K562 (cell line): ENCODE data around the gene METTL22. TPM values are rescaled to one million over a fixed set of nuclear protein-coding genes. Genes with fewer than 3 reads are reported as not detected.
A peak's percentile ranks its signal among the peaks of the same experiment; 100 is the strongest.

Experiments used
- CBFB ChIP-seq: sonication (generic); formaldehyde crosslinking; IDR thresholded peaks from 2 replicates; pipeline ENCODE4 v1.4.0; 2020; ENCODE audit warnings: mild to moderate bottlenecking, missing genetic modification reagents
- CC2D1A ChIP-seq: fragments of 450-650 bp; IDR thresholded peaks from 2 replicates; pipeline ENCODE4 v1.6.1; 2017; ENCODE audit warnings: mild to moderate bottlenecking
- EP300 ChIP-seq: IDR thresholded peaks from 2 replicates; pipeline ENCODE4 v1.6.1; 2012; ENCODE audit warnings: low read length, improper control_type of control experiment
- FOXJ2 ChIP-seq: fragments of 200-800 bp; sonication (Bioruptor generic); IDR thresholded peaks from 2 replicates; pipeline ENCODE4 v1.6.1; 2016; ENCODE audit warnings: missing genetic modification characterization, missing compliant biosample characterization
- HMGN3 ChIP-seq: IDR thresholded peaks from 2 replicates; pipeline ENCODE4 v1.6.1; 2011; ENCODE audit warnings: borderline replicate concordance, low read depth, mild to moderate bottlenecking, mixed read lengths, low read length; ENCODE audit not compliant: insufficient read length; ENCODE audit errors: extremely low read depth
- IRF9 ChIP-seq: fragments of 450-650 bp; IDR thresholded peaks from 2 replicates; pipeline ENCODE4 v1.6.1; 2016; ENCODE audit warnings: missing biosample characterization, missing genetic modification characterization
- MTA3 ChIP-seq: fragments of 450-650 bp; formaldehyde crosslinking; IDR thresholded peaks from 2 replicates; pipeline ENCODE4 v1.6.1; 2017; ENCODE audit warnings: mild to moderate bottlenecking, borderline replicate concordance
- NR0B1 ChIP-seq: fragments of 450-650 bp; IDR thresholded peaks from one replicate; pipeline ENCODE4 v1.6.1; 2018; ENCODE audit warnings: mild to moderate bottlenecking, moderate library complexity; ENCODE audit not compliant: partially characterized antibody
- NR2F6 ChIP-seq: fragments of 450-650 bp; formaldehyde crosslinking; IDR thresholded peaks from 2 replicates; pipeline ENCODE4 v1.4.0; 2020; ENCODE audit warnings: mild to moderate bottlenecking
- SUPT5H ChIP-seq: fragments of 450-650 bp; IDR thresholded peaks from 2 replicates; pipeline ENCODE4 v1.6.1; 2016
- TFE3 ChIP-seq: fragments of 450-650 bp; formaldehyde crosslinking; IDR thresholded peaks from 2 replicates; pipeline ENCODE4 v1.4.0; 2020; ENCODE audit warnings: mild to moderate bottlenecking, mixed read lengths
- ZBTB40 ChIP-seq, 2 experiments: fragments of 450-650 bp in 1 of 2; sonication (generic) in 1 of 2; formaldehyde crosslinking in 1 of 2; IDR thresholded peaks; 2 replicates each; pipeline versions ENCODE4 v1.7.1 to v1.9.0; 2016 to 2022; ENCODE audit warnings: inconsistent platforms in 1 of 2, mild to moderate bottlenecking in 1 of 2, missing genetic modification reagents in 1 of 2
- ZNF830 ChIP-seq: fragments of 250-450 bp; sonication (Bioruptor Pico); IDR thresholded peaks from 2 replicates; pipeline ENCODE4 v1.5.0; 2021; ENCODE audit warnings: mild to moderate bottlenecking
- polyA plus RNA-seq, 8 experiments: library from polyadenylated mRNA; depleted of rRNA in 4 of 8; stranded (reverse) in 5 of 8; unstranded in 3 of 8; fragments of >200 nt; fragmentation: Nextera tagmentation in 2 of 8; fragmentation: Illumina TruSeq in 1 of 8; extraction: Ambion mirVana in 2 of 8; extraction: Trizol in 1 of 8; gene quantifications; 2 replicates each; pipeline versions ENCODE4 v1.2.1 to v1.2.3, GENCODE V29; 2011 to 2014; ENCODE audit warnings: inconsistent platforms in 1 of 8, missing spikeins in 1 of 8
- total RNA-seq, 7 experiments: library from RNA; depleted of rRNA in 6 of 7; stranded (reverse); fragments of >200 nt in 6 of 7; fragmentation: Illumina TruSeq in 2 of 7; extraction: Trizol in 2 of 7; gene quantifications; 2 replicates each; pipeline versions ENCODE4 v1.2.1 to v1.2.3, GENCODE V29; 2011 to 2021; ENCODE audit warnings: low replicate concordance in 1 of 7

The METTL22 gene
- total and polyA plus RNA-seq, 9 of the 15 experiments (the other 6 are each of a cell fraction or from before 2014, with no cell fraction given) = 6.9 to 33.2 (median 18.5) TPM

- peak; percentile 77 for TF ChIP-seq ZBTB40 (IDR thresholded peaks at IDR 0.05)
- TF ChIP-seq ZBTB40 (CRISPR knock-in tag; IDR thresholded peaks at IDR 0.05) = no peak
- peak; percentile 16; the same call in 1 of the 2 replicates for TF ChIP-seq CC2D1A
- no peak for TF ChIP-seq SUPT5H
- peak; percentile 86 for TF ChIP-seq TFE3 (CRISPR knock-in tag)
- TF ChIP-seq IRF9 (tag) = peak; percentile 89
- no peak for TF ChIP-seq ZNF830 (CRISPR knock-in tag)
- TF ChIP-seq HMGN3 = no peak
- TF ChIP-seq NR2F6 = no peak
- TF ChIP-seq CBFB (CRISPR knock-in tag) = no peak
- no peak for TF ChIP-seq FOXJ2 (tag)
- TF ChIP-seq NR0B1 = no peak
- TF ChIP-seq EP300 = 0 out of 2 replicates have a peak, but pooled peaks have one; percentile 10
- no peak for TF ChIP-seq MTA3
These were observed 48.4 kb upstream of the METTL22 start (continued) for GRCh38 chr16:8572919-8573724.
